Hematopoietic multipotent progenitor cell treated with erythropoietin and hydrocortisone succinate and interleukin-3 and kit ligand, for 4 days (in vitro differentiated cells): ENCODE data around the gene WDR47.
"Not testable (repeated sequence)": the region's sequence is repeated elsewhere in the genome, so short reads cannot be mapped to it uniquely, and the experiment has no call there.

Experiments used
- DNase-seq: peaks from one replicate; pipeline ENCODE4 v3.0.0-alpha.2; 2015

The WDR47 gene

GRCh38 chr1:109050228-109050995, 8.5 kb upstream of the WDR47 start:
- no peak for DNase-seq

GRCh38 chr1:109048335-109048734, 6.4 kb upstream of the WDR47 start:
- no peak for DNase-seq

GRCh38 chr1:109047339-109047738, 5.4 kb upstream of the WDR47 start:
- no peak for DNase-seq

GRCh38 chr1:109046671-109047070, 4.8 kb upstream of the WDR47 start:
- DNase-seq = no peak

- no peak for DNase-seq
These were observed 3.7 kb upstream of the WDR47 start for GRCh38 chr1:109045595-109045994.

- peak; percentile 74 for DNase-seq
These were observed 797 bp downstream of the WDR47 start for GRCh38 chr1:109040989-109041620.

- DNase-seq = no peak
These were observed 1.3 kb downstream of the WDR47 start for GRCh38 chr1:109040627-109040988.

GRCh38 chr1:109034382-109034781, 7.5 kb downstream of the WDR47 start:
- no peak for DNase-seq

- DNase-seq = not testable (repeated sequence)
These were observed 12.4 kb downstream of the WDR47 start for GRCh38 chr1:109029493-109029892.

GRCh38 chr1:109027841-109028240, 14.1 kb downstream of the WDR47 start:
- peak; percentile 43 for DNase-seq

- peak; percentile 41 for DNase-seq
These were observed 16.2 kb downstream of the WDR47 start for GRCh38 chr1:109025694-109026093.

- peak; percentile 4 for DNase-seq
These were observed 17.3 kb downstream of the WDR47 start for GRCh38 chr1:109024646-109025045.

- DNase-seq = no peak
These were observed 21.1 kb downstream of the WDR47 start for GRCh38 chr1:109020693-109021257.

- DNase-seq = not testable (repeated sequence)
These were observed 24.2 kb downstream of the WDR47 start for GRCh38 chr1:109017719-109018118.

- DNase-seq = no peak
These were observed 24.8 kb downstream of the WDR47 start for GRCh38 chr1:109017134-109017533.

- no peak for DNase-seq
These were observed 30.6 kb downstream of the WDR47 start for GRCh38 chr1:109011335-109011734.

- DNase-seq = not testable (repeated sequence)
These were observed 45.3 kb downstream of the WDR47 start for GRCh38 chr1:108996622-108997021.

GRCh38 chr1:108983114-108983513, 58.8 kb downstream of the WDR47 start:
- DNase-seq = no peak

- no peak for DNase-seq
These were observed 65.2 kb downstream of the WDR47 start for GRCh38 chr1:108976658-108977057.

GRCh38 chr1:108972951-108973350, 69.0 kb downstream of the WDR47 start:
- no peak for DNase-seq

GRCh38 chr1:108969346-108969745, 72.6 kb downstream of the WDR47 start:
- no peak for DNase-seq

GRCh38 chr1:108963052-108963686, 78.7 kb downstream of the WDR47 start, which contains the start of gene CLCC1:
Gene CLCC1, minus strand, starts transcription at chr1:108963484. Its CDS starts 13,047 bp downstream, at chr1:108950437.
- DNase-seq = peak; percentile 97

GRCh38 chr1:108962681-108963051, 79.2 kb downstream of the WDR47 start:
- peak; percentile 63 for DNase-seq
